GM12878 (cell line): ENCODE data around the gene HYAL4. TPM values are rescaled to one million over a fixed set of nuclear protein-coding genes. Genes with fewer than 3 reads are reported as not detected.
"Not testable (repeated sequence)": the region's sequence is repeated elsewhere in the genome, so short reads cannot be mapped to it uniquely, and the experiment has no call there.

ENCODE experiments used
- ATAC-seq: fragments of 200-7000 bp; cut with Tn5 transposase; 3 replicates; pipeline ENCODE4 v1.9.1; 2020; ENCODE audit warnings: mild to moderate bottlenecking, moderate library complexity
- BruUV-seq: library from RNA; stranded (reverse); fragments of 400-500 nt; replicated peaks from 2 replicates; lab custom pipeline; 2021; lab: Mats Ljungman, UMichigan
- CTCF ChIA-PET: fragments of 300-600 bp; sonication (Branson Sonifier 250); formaldehyde crosslinking; extraction: SDS; loops from one replicate; lab custom pipeline; 2021; ENCODE audit warnings: inconsistent platforms; lab: Yijun Ruan, JAX
- POLR2A ChIA-PET: fragments of 350-600 bp; formaldehyde crosslinking; extraction: SDS; loops from one replicate; lab custom pipeline; 2021; ENCODE audit warnings: inconsistent platforms; lab: Charles Lee
- RAD21 ChIA-PET: fragments of 300-600 bp; sonication (Branson Sonifier 250); formaldehyde crosslinking; loops from one replicate; lab custom pipeline; 2023; ENCODE audit warnings: antibody characterized with exemption; ENCODE audit not compliant: unreplicated experiment; lab: Charles Lee
- SMC1A ChIA-PET: fragments of 300-600 bp; sonication (Branson Sonifier 250); formaldehyde crosslinking; loops from one replicate; lab custom pipeline; 2023; ENCODE audit not compliant: unreplicated experiment, uncharacterized antibody; lab: Charles Lee
- DNase-seq: peaks from one replicate; pipeline ENCODE4 v3.0.0-alpha.2; 2011; ENCODE audit warnings: low read depth, low spot score
- FAIRE-seq: peaks from 3 replicates; lab custom pipeline; 2011; peaks lifted over from hg19 to GRCh38; lab: Jason Lieb, UNC
- H2AFZ ChIP-seq: 2 replicates; pipeline ENCODE4 v1.6.0; 2011; ENCODE audit warnings: low read depth, low read length, control low read depth; ENCODE audit not compliant: control insufficient read depth
- H3K27ac ChIP-seq: 2 replicates; pipeline ENCODE4 v1.5.1; 2011; ENCODE audit warnings: control low read depth; ENCODE audit not compliant: control insufficient read depth, insufficient read depth
- H3K27me3 ChIP-seq, 2 experiments: replicated peaks in 1 of 2; 2 replicates each; pipeline versions ENCODE4 v1.6.0 to v1.6.1; 2011; ENCODE audit warnings: low read length in 1 of 2; ENCODE audit not compliant: control insufficient read depth in 2 of 2, insufficient read depth in 2 of 2
- H3K36me3 ChIP-seq, 2 experiments: 2 replicates each; pipeline ENCODE4 v1.5.1; 2011; ENCODE audit warnings: low read length in 1 of 2; ENCODE audit not compliant: control insufficient read depth in 2 of 2, insufficient read depth in 2 of 2
- H3K4me1 ChIP-seq: 2 replicates; pipeline ENCODE4 v1.6.1; 2011; ENCODE audit warnings: mild to moderate bottlenecking, low read length, moderate library complexity, mixed read lengths; ENCODE audit not compliant: control insufficient read depth, insufficient read depth
- H3K4me2 ChIP-seq: 2 replicates; pipeline ENCODE4 v1.6.0; 2011; ENCODE audit warnings: control low read depth; ENCODE audit not compliant: control insufficient read depth, insufficient read depth
- H3K4me3 ChIP-seq: fragments of 200-600 bp; sonication (generic); 2 replicates; pipeline ENCODE4 v1.5.1; 2016
- H3K79me2 ChIP-seq: 2 replicates; pipeline ENCODE4 v1.6.0; 2011; ENCODE audit warnings: low read length; ENCODE audit not compliant: control insufficient read depth, insufficient read depth
- H3K9ac ChIP-seq: 2 replicates; pipeline ENCODE4 v1.8.0; 2011; ENCODE audit warnings: low read length, control low read depth, mixed read lengths; ENCODE audit not compliant: control insufficient read depth, insufficient read depth
- H3K9me3 ChIP-seq: replicated peaks from 3 replicates; pipeline ENCODE4 v1.5.1; 2011; ENCODE audit warnings: mild to moderate bottlenecking, low read length; ENCODE audit not compliant: control insufficient read depth, insufficient read depth
- H4K20me1 ChIP-seq: 2 replicates; pipeline ENCODE4 v1.6.0; 2011; ENCODE audit not compliant: control insufficient read depth, insufficient read depth
- E4F1 ChIP-seq: fragments of 450-650 bp; IDR thresholded peaks from 2 replicates; pipeline ENCODE4 v1.6.1; 2018; ENCODE audit warnings: borderline replicate concordance, mild to moderate bottlenecking; ENCODE audit not compliant: partially characterized antibody
- MTA2 ChIP-seq: fragments of 450-650 bp; IDR thresholded peaks from 2 replicates; pipeline ENCODE4 v1.6.1; 2016; ENCODE audit warnings: low read depth, mild to moderate bottlenecking, moderate library complexity
- NKRF ChIP-seq: fragments of 450-650 bp; conservative IDR thresholded peaks from 2 replicates; pipeline ENCODE4 v1.6.1; 2017; ENCODE audit warnings: mild to moderate bottlenecking, moderate library complexity
- PBX3 ChIP-seq: IDR thresholded peaks from 2 replicates; pipeline ENCODE4 v1.6.1; 2011; ENCODE audit warnings: mild to moderate bottlenecking, low read depth, low read length, moderate library complexity; ENCODE audit not compliant: insufficient replicate concordance
- TARDBP ChIP-seq: IDR thresholded peaks from 2 replicates; pipeline ENCODE4 v1.6.1; 2016; ENCODE audit warnings: borderline replicate concordance
- YBX1 ChIP-seq: fragments of 450-650 bp; IDR thresholded peaks from 2 replicates; pipeline ENCODE4 v1.6.1; 2016; ENCODE audit warnings: antibody characterized with exemption
- WGBS: methylation state at CpG from one replicate; pipeline ENCODE4 v1.1.6; 2016; ENCODE audit warnings: low lambda C conversion rate; ENCODE audit not compliant: insufficient replicate concordance, insufficient coverage; ENCODE audit errors: missing lambda C conversion rate; 5-methylcytosine and 5-hydroxymethylcytosine counted together
- in situ Hi-C: fragments of 300-500 bp; cut with MboI; formaldehyde crosslinking; loops from 9 replicates; pipeline ENCODE4 v1.14.3; 2018; ENCODE audit warnings: mixed read lengths
- intact Hi-C: fragments of 100-400 bp; cut with micrococcal nuclease; formaldehyde crosslinking; loops from one replicate; pipeline ENCODE4 v1.14.2; 2022; ENCODE audit not compliant: unreplicated experiment
- polyA plus RNA-seq, 11 experiments: library from polyadenylated mRNA; depleted of rRNA in 4 of 11; unstranded in 6 of 11; stranded (reverse) in 5 of 11; fragments of >200 nt; fragmentation: Nextera tagmentation in 4 of 11; fragmentation: Illumina TruSeq in 1 of 11; extraction: Ambion mirVana in 4 of 11; extraction: Trizol in 1 of 11; gene quantifications; 1 replicate in 1 of 11; 2 replicates in 10 of 11; pipeline versions ENCODE4 v1.2.1 to v1.2.3, GENCODE V29; 2011 to 2016; ENCODE audit warnings: inconsistent platforms in 2 of 11, missing spikeins in 2 of 11, low read depth in 1 of 11
- total RNA-seq, 4 experiments: library from RNA; depleted of rRNA in 3 of 4; stranded (reverse); fragments of >200 nt in 3 of 4; fragmentation: Illumina TruSeq in 1 of 4; extraction: Trizol in 1 of 4; gene quantifications; 2 replicates each; pipeline versions ENCODE4 v1.2.1 to v1.2.3, GENCODE V29; 2013 to 2021

The HYAL4 gene
- total and polyA plus RNA-seq, 10 of the 15 experiments (the other 5 are each of a cell fraction or from before 2014, with no cell fraction given): 0.14 to 0.88 (median 0.26) TPM; not detected in 1

- TF ChIP-seq MTA2 (no peak), YBX1 (no peak), PBX3 (no peak), TARDBP (no peak), NKRF (no peak), E4F1 (no peak)
Measured at GRCh38 chr7:123849855-123850254, 4.9 kb downstream of the HYAL4 start (continued).

- H3K9ac ChIP-seq, intact Hi-C loops, H3K27ac ChIP-seq, ATAC-seq, FAIRE-seq, H2AFZ ChIP-seq, H3K27me3 ChIP-seq, DNase-seq, H3K4me3 ChIP-seq, in situ Hi-C loops, H3K4me2 ChIP-seq, H3K79me2 ChIP-seq, H3K4me1 ChIP-seq, POLR2A ChIA-PET, CTCF ChIA-PET, RAD21 ChIA-PET, H3K9me3 ChIP-seq, H3K36me3 ChIP-seq, H4K20me1 ChIP-seq, BruUV-seq: not testable (repeated sequence)
- 66% methylated on average over 5 of the region's 5 CpGs for WGBS
- SMC1A ChIA-PET: interaction anchor here (1.1 kb wide), 1 partner anchor 14 kb away, joined by 4 read pairs; no protein-coding TSS in a partner anchor
Measured at GRCh38 chr7:123851404-123851803, 6.4 kb downstream of the HYAL4 start.

GRCh38 chr7:123854291-123854690 is 9.3 kb downstream of the HYAL4 start:
- intact Hi-C loops, H3K4me2 ChIP-seq, POLR2A ChIA-PET, H3K27ac ChIP-seq, H3K27me3 ChIP-seq, H3K4me1 ChIP-seq, H3K9ac ChIP-seq, H3K9me3 ChIP-seq, FAIRE-seq, H4K20me1 ChIP-seq, BruUV-seq, H3K4me3 ChIP-seq, H3K79me2 ChIP-seq, H3K36me3 ChIP-seq, H2AFZ ChIP-seq, in situ Hi-C loops, ATAC-seq, DNase-seq, RAD21 ChIA-PET: not testable (repeated sequence)
- ChIA-PET SMC1A (interaction anchor here (1.0 to 2.1 kb wide), 3 partner anchors 9 to 57 kb away, joined by 3 to 5 read pairs (median 4); no protein-coding TSS in a partner anchor), CTCF (interaction anchor here (2.7 kb wide), 1 partner anchor 11 kb away, joined by 11 read pairs; no protein-coding TSS in a partner anchor)
- 39% methylated on average over 2 of the region's 2 CpGs for WGBS
